ENCODE measurements around the gene NPC1.

DNA sequence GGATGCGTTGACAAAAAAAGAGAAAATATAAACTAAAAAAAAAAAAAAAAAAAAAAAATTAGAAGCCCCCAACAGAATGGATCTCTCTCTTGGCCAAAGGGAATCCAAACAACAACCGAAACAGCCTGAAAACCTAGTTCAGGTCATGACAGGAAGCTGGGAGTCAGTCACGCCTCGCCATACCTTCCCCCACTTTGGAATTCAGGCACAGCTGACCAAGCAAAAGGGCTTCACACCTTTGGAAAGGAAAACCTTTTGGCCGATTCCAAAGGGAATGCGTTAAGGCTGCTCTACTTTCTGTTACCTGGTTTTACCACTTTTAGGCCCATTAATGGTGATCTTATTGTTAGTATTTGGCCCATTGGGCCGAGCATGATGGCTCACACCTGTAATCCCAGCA, 100.9 kb downstream of the NPC1 start:
- TF ChIP-seq REST (IDR thresholded peaks at IDR 0.05; ENCODE audit: insufficient read depth in 1 of 2, low read depth in 2 of 2, low read length in 1 of 2) (no peak), CTCF (IDR thresholded peaks at IDR 0.05) (no peak), POLR2AphosphoS5 (IDR thresholded peaks at IDR 0.05; ENCODE audit: low read depth, low read length) (no peak), SIN3A (IDR thresholded peaks at IDR 0.05; ENCODE audit: borderline replicate concordance, insufficient read depth, low read depth, low read length) (no peak)

Measured in Panc1 (cell line).